DMS 273 treated with DMSO at 0.1 percent for 48 hours (cell line): ENCODE data around the gene SLC11A1.

Experiments used
- DNase-seq: peaks from one replicate; lab custom pipeline; 2025; lab: John Stamatoyannopoulos, UW

The SLC11A1 gene

GRCh38 chr2:218435003-218435982 is 53.2 kb downstream of the SLC11A1 start:
- DNase-seq: no peak

GRCh38 chr2:218436992-218437391 is 54.9 kb downstream of the SLC11A1 start:
- DNase-seq: no peak

- DNase-seq: no peak
These were observed 55.9 kb downstream of the SLC11A1 start for GRCh38 chr2:218437969-218438368.

GRCh38 chr2:218438596-218438995 is 56.5 kb downstream of the SLC11A1 start:
- no peak for DNase-seq

- DNase-seq: no peak
These were observed 62.8 kb downstream of the SLC11A1 start for GRCh38 chr2:218444692-218445357.

GRCh38 chr2:218445602-218446001 is 63.5 kb downstream of the SLC11A1 start:
- DNase-seq: no peak
